ENCODE measurements around the gene ISG20L2. TPM values are rescaled to one million over a fixed set of nuclear protein-coding genes. Genes with fewer than 3 reads are reported as not detected.

ISG20L2 gene
- total RNA-seq (32.1 and 35.3 TPM in 2 replicates), polyA plus RNA-seq (32.0 and 33.2 TPM in 2 replicates), polyA minus RNA-seq (48.1 and 59.4 TPM in 2 replicates), Bru-seq, nascent RNA (percentile 78 among the genes with signal in this experiment), BruChase-seq, experiment 1, labeled RNA remaining after a 6-hour chase (percentile 94 among the genes with signal in this experiment), BruChase-seq, experiment 2, labeled RNA remaining after a 2-hour chase (percentile 94 among the genes with signal in this experiment)
- polyA plus RNA-seq (2011; cell fraction: cytosol; rRNA removed), result 34.1 and 37.0 TPM in 2 replicates
- 20.2 and 24.9 TPM in 2 replicates for polyA plus RNA-seq (2011; cell fraction: nucleus; rRNA removed)
- polyA plus RNA-seq (2012), result 27.8 and 37.7 TPM in 2 replicates
- polyA minus RNA-seq (2011; cell fraction: cytosol; rRNA and poly(A)+ RNA removed), result 22.1 TPM
- 23.7 and 28.4 TPM in 2 replicates for polyA minus RNA-seq (2011; cell fraction: nucleus; rRNA and poly(A)+ RNA removed)
- long read RNA-seq, transcript ISG20L2-201 (3 exons, 3,303 nt), result major isoform, 26 of 65 reads
- long read RNA-seq, transcript ISG20L2-202 (4 exons, 2,310 nt), result minor isoform, 20 of 65 reads
- long read RNA-seq, partial matches to known transcripts, result 7 of 65 reads
- long read RNA-seq, other reads (novel, unspliced or antisense), result 9 of 65 reads

DNA sequence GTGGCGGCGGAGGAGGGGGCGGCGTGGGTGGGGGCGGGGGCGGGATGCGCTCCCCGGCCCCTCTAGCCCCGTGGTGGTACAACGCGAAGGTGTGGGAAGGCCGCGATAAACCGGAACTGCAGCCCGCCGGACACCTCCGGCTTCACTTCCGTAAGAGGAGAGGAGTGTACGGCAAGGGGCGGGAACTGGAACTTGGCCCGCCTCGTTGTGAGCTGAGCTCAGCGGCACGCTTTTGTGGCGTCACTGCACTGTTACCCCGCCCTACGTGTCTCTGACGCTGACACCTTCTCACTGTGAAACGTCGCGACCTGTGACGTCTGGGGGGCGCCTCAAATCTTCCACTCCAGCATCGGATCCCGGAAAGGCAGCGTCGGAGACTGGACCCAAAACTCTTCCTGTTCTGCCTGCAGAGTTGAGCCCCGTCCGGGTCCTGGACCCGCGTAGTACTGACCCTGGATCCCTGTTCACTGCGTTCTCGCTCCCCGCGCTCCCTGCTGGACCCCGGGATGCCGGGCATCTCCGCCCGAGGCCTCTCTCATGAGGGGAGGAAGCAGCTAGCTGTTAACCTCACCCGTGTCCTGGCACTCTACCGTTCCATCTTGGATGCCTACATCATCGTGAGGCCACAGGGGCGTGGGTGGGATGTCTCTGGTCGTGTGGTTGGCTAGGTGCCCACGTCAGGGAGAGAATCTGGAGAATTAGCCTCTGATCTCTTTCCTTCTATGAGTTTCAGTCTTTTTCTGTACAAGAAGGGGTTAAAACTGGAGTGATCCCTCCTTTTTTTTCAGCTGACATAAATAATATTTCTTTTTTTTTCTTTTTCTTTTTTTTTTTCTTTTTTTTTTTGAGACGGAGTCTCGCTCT lies at the start of gene ISG20L2:
Gene ISG20L2 (minus strand): TSS at position 168 of the 864 bp plus-strand sequence. CDS start 1,114 bp downstream, outside the sequence.
- Histone ChIP-seq H3K9me1 (replicated peaks; ENCODE audit: control insufficient read depth, extremely low read depth, insufficient read depth, low read length) (no peaks in the 10 kb centered on the region), H3K4me3 (replicated peaks in 1 of 3; ENCODE audit: insufficient read depth in 1 of 3, low read depth in 1 of 3, low read length in 3 of 3) (peak within 1 kb of the TSS; percentile 56 to 94 (median 79)), H3K9ac (replicated peaks; ENCODE audit: extremely low read depth, insufficient read depth, low read length) (peak within 1 kb of the TSS; percentile 80), H3K4me1 (ENCODE audit: control insufficient read depth, extremely low read depth, insufficient read depth, low read length) (peaks cover 32% of the 10 kb centered on the region), H3K4me2 (ENCODE audit: insufficient read depth, low read length) (peak within 1 kb of the TSS; percentile 89), H3K79me2 (ENCODE audit: control insufficient read depth, insufficient read depth, low read length) (peaks cover 43% of the 10 kb centered on the region), H3K9me3 (replicated peaks; ENCODE audit: control insufficient read depth, insufficient read depth, low read length) (no peaks in the 10 kb centered on the region), H3K36me3 (ENCODE audit: control insufficient read depth in 2 of 2, extremely low read depth in 1 of 2, insufficient read depth in 2 of 2, low read length in 2 of 2) (peaks cover 4 to 8% of the 10 kb centered on the region in 2 experiments), H3K27ac (ENCODE audit: insufficient read depth, low read depth, low read length) (peak within 1 kb of the TSS; percentile 83), H4K20me1 (replicated peaks; ENCODE audit: control insufficient read depth, extremely low read depth, insufficient read depth, low read length) (peaks cover 7% of the 10 kb centered on the region), H3K27me3 (ENCODE audit: control insufficient read depth in 2 of 2, insufficient read depth in 2 of 2, low read length in 2 of 2) (no peaks in the 10 kb centered on the region), H2AFZ (ENCODE audit: low read depth, low read length) (peak within 1 kb of the TSS; percentile 63)
- FAIRE-seq (peak; percentile 96), DNase-seq (ENCODE audit: low read depth, low spot score) (peak; percentile 96)
- dilution Hi-C loops (cut with MboI; ENCODE audit: extremely low pct_ligation_motif_present, low sequenced_read_pairs) (no loop called here), intact Hi-C loops (cut with micrococcal nuclease) (loop anchor here (1.0 kb wide), 4 partner anchors 12 to 38 kb away; partner anchors contain the start of genes HDGF, MRPL24 and PRCC)
- ChIA-PET CTCF (interaction anchor here (0.5 to 5.3 kb wide), 14 partner anchors 12 to 1438 kb away, joined by 3 to 546 read pairs (median 47); partner anchors contain the start of genes HDGF, INSRR, MRPL24 and NES), POLR2A (interaction anchor here (0.6 to 1.5 kb wide), 9 partner anchors 12 to 220 kb away, joined by 3 to 15 read pairs (median 3); partner anchors contain the start of genes MRPL24 and PRCC)
- BruUV-seq (replicated peaks), result TSS peak; percentile 66
- TF ChIP-seq, protein P1, sequence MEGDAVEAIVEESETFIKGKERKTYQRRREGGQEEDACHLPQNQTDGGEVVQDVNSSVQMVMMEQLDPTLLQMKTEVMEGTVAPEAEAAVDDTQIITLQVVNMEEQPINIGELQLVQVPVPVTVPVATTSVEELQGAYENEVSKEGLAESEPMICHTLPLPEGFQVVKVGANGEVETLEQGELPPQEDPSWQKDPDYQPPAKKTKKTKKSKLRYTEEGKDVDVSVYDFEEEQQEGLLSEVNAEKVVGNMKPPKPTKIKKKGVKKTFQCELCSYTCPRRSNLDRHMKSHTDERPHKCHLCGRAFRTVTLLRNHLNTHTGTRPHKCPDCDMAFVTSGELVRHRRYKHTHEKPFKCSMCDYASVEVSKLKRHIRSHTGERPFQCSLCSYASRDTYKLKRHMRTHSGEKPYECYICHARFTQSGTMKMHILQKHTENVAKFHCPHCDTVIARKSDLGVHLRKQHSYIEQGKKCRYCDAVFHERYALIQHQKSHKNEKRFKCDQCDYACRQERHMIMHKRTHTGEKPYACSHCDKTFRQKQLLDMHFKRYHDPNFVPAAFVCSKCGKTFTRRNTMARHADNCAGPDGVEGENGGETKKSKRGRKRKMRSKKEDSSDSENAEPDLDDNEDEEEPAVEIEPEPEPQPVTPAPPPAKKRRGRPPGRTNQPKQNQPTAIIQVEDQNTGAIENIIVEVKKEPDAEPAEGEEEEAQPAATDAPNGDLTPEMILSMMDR (IDR thresholded peaks at IDR 0.05; ENCODE audit: extremely low read depth in 1 of 2, insufficient read depth in 1 of 2, low read depth in 1 of 2, low read length in 2 of 2), result no peak
- TF ChIP-seq JUN (IDR thresholded peaks at IDR 0.05; ENCODE audit: borderline replicate concordance, insufficient read depth, insufficient read length, low read depth) (no peak), MAX (IDR thresholded peaks at IDR 0.05; ENCODE audit: insufficient read depth, insufficient read length) (peak; percentile 33), FOS (IDR thresholded peaks at IDR 0.05; ENCODE audit: borderline replicate concordance, insufficient read depth, low read length) (no peak), POLR2A (IDR thresholded peaks at IDR 0.05; ENCODE audit: low read depth, low read length) (peak; percentile 75), POLR2AphosphoS5 (IDR thresholded peaks at IDR 0.05; ENCODE audit: insufficient read depth, low read depth, low read length) (peak; percentile 38), GATA2 (IDR thresholded peaks at IDR 0.05; ENCODE audit: insufficient read depth, insufficient read length, low read depth, low read length) (no peak), MYC (IDR thresholded peaks at IDR 0.05; ENCODE audit: low read depth, low read length) (peak; percentile 31)

All from endothelial cell of umbilical vein (primary cell).